ENCODE results near the gene COX14.

DNA sequence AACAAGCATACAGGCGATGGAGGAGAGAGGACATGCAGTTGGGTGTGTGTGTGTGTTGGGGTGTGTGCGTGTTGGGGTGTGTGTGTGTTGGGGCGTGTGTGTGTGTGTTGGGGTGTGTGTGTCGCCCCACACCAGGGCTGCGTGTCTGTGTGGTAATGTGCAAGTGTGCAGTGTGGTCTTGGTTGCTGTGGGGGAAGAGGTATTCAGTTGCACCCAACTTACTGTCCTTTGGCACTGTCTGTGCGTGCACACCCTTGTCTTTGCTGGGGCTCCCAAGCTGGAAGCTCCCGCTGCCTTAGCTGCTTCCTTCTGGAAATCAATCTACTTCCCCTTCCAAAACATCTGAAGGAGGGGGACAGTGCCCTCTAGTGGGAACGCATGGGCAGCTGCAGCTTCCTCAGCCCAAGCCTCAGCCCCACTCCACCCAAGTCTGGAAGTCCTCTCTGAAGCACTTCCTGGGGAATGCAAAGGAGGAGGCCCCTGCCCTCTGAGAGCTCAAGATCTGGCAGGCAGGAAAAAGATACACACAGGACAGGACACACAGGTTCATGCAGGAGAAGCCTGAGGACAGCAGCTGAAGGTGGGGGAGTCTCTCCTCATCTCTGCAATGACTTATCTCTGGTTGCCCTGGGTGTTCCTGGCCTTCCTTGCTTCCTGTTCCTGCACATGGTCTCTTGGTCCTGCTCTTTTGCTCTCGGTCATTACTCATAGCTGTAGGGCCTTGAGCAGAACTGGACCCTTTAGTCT lies 41.5 kb upstream of the COX14 start:
- TF ChIP-seq, protein P1, sequence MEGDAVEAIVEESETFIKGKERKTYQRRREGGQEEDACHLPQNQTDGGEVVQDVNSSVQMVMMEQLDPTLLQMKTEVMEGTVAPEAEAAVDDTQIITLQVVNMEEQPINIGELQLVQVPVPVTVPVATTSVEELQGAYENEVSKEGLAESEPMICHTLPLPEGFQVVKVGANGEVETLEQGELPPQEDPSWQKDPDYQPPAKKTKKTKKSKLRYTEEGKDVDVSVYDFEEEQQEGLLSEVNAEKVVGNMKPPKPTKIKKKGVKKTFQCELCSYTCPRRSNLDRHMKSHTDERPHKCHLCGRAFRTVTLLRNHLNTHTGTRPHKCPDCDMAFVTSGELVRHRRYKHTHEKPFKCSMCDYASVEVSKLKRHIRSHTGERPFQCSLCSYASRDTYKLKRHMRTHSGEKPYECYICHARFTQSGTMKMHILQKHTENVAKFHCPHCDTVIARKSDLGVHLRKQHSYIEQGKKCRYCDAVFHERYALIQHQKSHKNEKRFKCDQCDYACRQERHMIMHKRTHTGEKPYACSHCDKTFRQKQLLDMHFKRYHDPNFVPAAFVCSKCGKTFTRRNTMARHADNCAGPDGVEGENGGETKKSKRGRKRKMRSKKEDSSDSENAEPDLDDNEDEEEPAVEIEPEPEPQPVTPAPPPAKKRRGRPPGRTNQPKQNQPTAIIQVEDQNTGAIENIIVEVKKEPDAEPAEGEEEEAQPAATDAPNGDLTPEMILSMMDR (IDR thresholded peaks at IDR 0.05; ENCODE audit: insufficient read depth, low read depth, low read length): peak; percentile 87
- TF ChIP-seq EZH2 (IDR thresholded peaks at IDR 0.05; ENCODE audit: insufficient read depth, low read length): no peak
